Right kidney (tissue), 9 donors: ENCODE data around the gene PLAC9.
"Not testable (repeated sequence)": the region's sequence is repeated elsewhere in the genome, so short reads cannot be mapped to it uniquely, and the experiment has no call there.

ENCODE experiments used
- DNase-seq: peaks from one replicate; pipeline ENCODE4 v3.0.0-alpha.2; 2016
- long read RNA-seq, 8 donors: transcript quantifications; one replicate each; lab custom pipeline, GENCODE V29; 2026

PLAC9 gene
- long read RNA-seq, donor 1, transcript PLAC9-201 (4 exons, 785 nt): major isoform, 69 of 77 reads
- long read RNA-seq, donor 1, transcript PLAC9-204 (2 exons, 427 nt): minor isoform, 8 of 77 reads
- long read RNA-seq, donor 1, partial matches to known transcripts: 0 of 77 reads
- long read RNA-seq, donor 1, other reads (novel, unspliced or antisense): 0 of 77 reads
- long read RNA-seq, donor 2, transcript PLAC9-201 (4 exons, 785 nt): major isoform, 44 of 52 reads
- long read RNA-seq, donor 2, transcript PLAC9-204 (2 exons, 427 nt): minor isoform, 7 of 52 reads
- long read RNA-seq, donor 2, partial matches to known transcripts: 0 of 52 reads
- long read RNA-seq, donor 2, other reads (novel, unspliced or antisense): 0 of 52 reads
- long read RNA-seq, donor 3, transcript PLAC9-201 (4 exons, 785 nt): major isoform, 19 of 20 reads
- long read RNA-seq, donor 3, partial matches to known transcripts: 0 of 20 reads
- long read RNA-seq, donor 3, other reads (novel, unspliced or antisense): 0 of 20 reads
- long read RNA-seq, donor 4, transcript PLAC9-201 (4 exons, 785 nt): major isoform, 25 of 136 reads
- long read RNA-seq, donor 4, partial matches to known transcripts: 97 of 136 reads
- long read RNA-seq, donor 4, other reads (novel, unspliced or antisense): 13 of 136 reads
- long read RNA-seq, donor 5, transcript PLAC9-201 (4 exons, 785 nt): major isoform, 19 of 21 reads
- long read RNA-seq, donor 5, partial matches to known transcripts: 0 of 21 reads
- long read RNA-seq, donor 5, other reads (novel, unspliced or antisense): 0 of 21 reads
- long read RNA-seq, donor 6, transcript PLAC9-201 (4 exons, 785 nt): major isoform, 30 of 33 reads
- long read RNA-seq, donor 6, partial matches to known transcripts: 0 of 33 reads
- long read RNA-seq, donor 6, other reads (novel, unspliced or antisense): 0 of 33 reads
- long read RNA-seq, donor 7, transcript PLAC9-201 (4 exons, 785 nt): major isoform, 72 of 73 reads
- long read RNA-seq, donor 7, partial matches to known transcripts: 0 of 73 reads
- long read RNA-seq, donor 7, other reads (novel, unspliced or antisense): 0 of 73 reads
- long read RNA-seq, donor 8, transcript PLAC9-201 (4 exons, 785 nt): major isoform, 33 of 35 reads
- long read RNA-seq, donor 8, partial matches to known transcripts: 0 of 35 reads
- long read RNA-seq, donor 8, other reads (novel, unspliced or antisense): 0 of 35 reads

- DNase-seq: peak; percentile 71
Measured at GRCh38 chr10:80132299-80133139, at the start of gene PLAC9. Gene PLAC9, plus strand, starts transcription at chr10:80132730. Its CDS starts 33 bp downstream, at chr10:80132763.

GRCh38 chr10:80090121-80090520, 42.4 kb upstream of the PLAC9 start:
- DNase-seq: no peak

- no peak for DNase-seq
Measured at GRCh38 chr10:80094231-80094630, 38.3 kb upstream of the PLAC9 start.

- DNase-seq: not testable (repeated sequence)
Measured at GRCh38 chr10:80098272-80098671, 34.3 kb upstream of the PLAC9 start.

GRCh38 chr10:80099295-80099694, 33.2 kb upstream of the PLAC9 start:
- not testable (repeated sequence) for DNase-seq

- DNase-seq: no peak
Measured at GRCh38 chr10:80100116-80100515, 32.4 kb upstream of the PLAC9 start.

GRCh38 chr10:80100861-80101695, 31.5 kb upstream of the PLAC9 start:
- DNase-seq: no peak

- DNase-seq: no peak
Measured at GRCh38 chr10:80104066-80104926, 28.2 kb upstream of the PLAC9 start.

- DNase-seq: no peak
Measured at GRCh38 chr10:80108576-80109239, 23.8 kb upstream of the PLAC9 start.

GRCh38 chr10:80110986-80111385, 21.5 kb upstream of the PLAC9 start:
- DNase-seq: no peak

- DNase-seq: no peak
Measured at GRCh38 chr10:80118669-80119068, 13.9 kb upstream of the PLAC9 start.

- DNase-seq: no peak
Measured at GRCh38 chr10:80122110-80122710, 10.3 kb upstream of the PLAC9 start.

GRCh38 chr10:80122746-80123145, 9.8 kb upstream of the PLAC9 start:
- DNase-seq: no peak

GRCh38 chr10:80126876-80127275, 5.7 kb upstream of the PLAC9 start:
- DNase-seq: no peak

GRCh38 chr10:80131499-80131901, 1.0 kb upstream of the PLAC9 start:
- no peak for DNase-seq

GRCh38 chr10:80133206-80133605, 676 bp downstream of the PLAC9 start:
- no peak for DNase-seq

- DNase-seq: not testable (repeated sequence)
Measured at GRCh38 chr10:80133687-80134086, 1.2 kb downstream of the PLAC9 start.

- no peak for DNase-seq
Measured at GRCh38 chr10:80136134-80136571, 3.6 kb downstream of the PLAC9 start.
